CD4-positive, alpha-beta T cell treated with Interleukin-10 for 1 hour (primary cell): Measurements from ENCODE around the gene CFAP99.
A peak's percentile ranks its signal among the peaks of the same experiment; 100 is the strongest.

Experiments used
- DNase-seq: peaks from one replicate; pipeline ENCODE4 v3.0.0-alpha.2; 2020

The CFAP99 gene

DNA sequence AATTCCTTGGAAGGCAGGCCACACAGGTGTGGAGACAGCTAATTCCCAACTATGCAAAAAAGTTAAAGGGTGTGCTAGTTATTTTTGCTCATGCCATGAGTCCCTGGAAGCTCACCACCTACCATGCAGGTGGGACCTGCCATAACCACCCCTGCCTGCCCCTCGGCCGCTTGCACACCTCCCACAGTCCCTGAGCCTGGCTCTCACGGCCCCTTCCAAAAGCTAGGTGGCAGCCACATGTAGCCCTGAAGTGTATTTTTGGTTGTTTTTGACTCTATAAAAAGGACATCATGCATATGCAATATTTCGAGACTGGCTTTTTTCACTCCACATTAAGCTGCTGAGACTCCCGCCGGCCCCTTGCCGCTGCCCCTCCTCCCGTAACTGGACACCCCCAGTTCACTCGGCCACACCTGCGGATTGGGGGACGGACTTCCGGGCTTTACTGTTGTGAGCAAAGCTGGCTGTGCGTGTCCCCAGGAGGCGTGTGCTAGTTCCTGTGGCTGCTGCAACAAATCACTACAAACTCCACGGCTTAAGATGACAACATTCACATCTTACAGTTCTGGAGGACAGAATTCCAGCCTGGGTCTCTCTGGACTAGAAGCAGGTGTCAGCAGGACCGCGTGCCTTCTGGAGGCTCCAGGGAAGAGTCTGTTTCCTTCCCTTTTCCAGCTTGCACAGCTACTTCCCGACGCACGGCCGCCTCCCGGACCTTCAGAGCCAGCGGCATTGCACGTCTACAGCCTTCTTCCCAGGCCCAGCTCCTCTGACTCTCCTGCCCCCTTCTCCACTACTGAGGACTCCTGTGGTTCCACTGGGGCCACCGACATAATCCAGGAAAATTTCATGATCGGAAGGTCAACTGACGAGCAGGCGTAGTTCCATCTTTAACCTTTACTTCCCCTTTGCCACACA lies 25.1 kb upstream of the CFAP99 start:
- DNase-seq, result peak; percentile 25

DNA sequence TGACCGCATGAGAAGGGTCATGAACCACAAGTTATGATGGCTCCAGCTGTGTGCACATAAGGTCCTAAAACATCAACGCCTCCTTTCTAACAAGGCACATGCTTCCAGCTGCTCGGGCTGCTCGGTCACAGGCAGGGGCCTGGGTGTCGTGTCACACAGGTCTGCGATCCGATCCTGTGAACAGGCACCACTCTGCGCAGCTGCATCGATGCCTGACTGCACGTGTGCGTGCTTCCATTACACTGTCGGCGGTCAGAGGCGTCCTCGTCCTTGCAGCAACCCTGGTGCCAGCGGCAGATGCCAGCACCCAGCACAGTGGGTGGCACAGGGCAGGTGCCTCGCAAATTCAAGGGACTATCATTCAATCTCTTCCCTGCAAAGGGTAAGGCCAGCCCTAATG lies 24.2 kb upstream of the CFAP99 start:
- DNase-seq, result no peak

DNA sequence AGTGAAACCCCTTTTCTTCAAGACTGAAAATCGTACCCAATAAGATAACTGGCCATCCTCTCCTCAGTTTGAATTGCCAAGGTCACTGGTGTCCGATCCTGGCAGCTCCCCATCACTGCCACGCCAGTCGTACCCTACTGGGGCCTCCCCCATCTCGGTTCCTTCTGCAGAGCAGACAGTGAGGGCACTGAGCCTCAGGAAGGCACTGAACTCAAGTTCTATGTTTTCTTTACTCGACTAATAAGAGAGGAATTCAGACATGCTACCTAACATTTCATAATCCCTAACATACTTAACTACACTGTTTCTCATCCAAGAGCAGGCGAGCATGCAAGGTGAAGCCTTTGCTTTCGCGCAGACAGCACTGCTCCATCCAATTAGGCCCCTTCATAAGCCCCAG lies 23.7 kb upstream of the CFAP99 start:
- DNase-seq, result no peak

DNA sequence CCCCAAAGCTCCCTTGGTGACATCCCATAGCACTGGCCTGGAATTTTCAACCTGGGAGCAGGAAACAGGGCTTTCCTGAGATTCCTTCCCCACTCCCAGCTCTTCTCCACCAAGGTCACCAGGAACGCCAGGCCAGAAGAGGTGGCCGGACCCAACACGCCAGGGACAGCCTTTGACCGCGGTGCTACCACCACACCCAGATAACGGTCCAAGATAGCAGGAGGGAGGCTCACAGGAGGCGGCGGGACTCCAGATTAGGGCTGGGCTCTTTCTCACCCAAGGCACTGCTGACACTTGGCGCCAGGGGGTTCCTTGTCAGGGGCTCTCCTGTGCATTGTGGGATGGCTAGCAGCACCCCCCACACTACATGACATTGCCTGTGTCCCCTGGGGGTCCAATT lies 23.2 kb upstream of the CFAP99 start:
- DNase-seq, result no peak

DNA sequence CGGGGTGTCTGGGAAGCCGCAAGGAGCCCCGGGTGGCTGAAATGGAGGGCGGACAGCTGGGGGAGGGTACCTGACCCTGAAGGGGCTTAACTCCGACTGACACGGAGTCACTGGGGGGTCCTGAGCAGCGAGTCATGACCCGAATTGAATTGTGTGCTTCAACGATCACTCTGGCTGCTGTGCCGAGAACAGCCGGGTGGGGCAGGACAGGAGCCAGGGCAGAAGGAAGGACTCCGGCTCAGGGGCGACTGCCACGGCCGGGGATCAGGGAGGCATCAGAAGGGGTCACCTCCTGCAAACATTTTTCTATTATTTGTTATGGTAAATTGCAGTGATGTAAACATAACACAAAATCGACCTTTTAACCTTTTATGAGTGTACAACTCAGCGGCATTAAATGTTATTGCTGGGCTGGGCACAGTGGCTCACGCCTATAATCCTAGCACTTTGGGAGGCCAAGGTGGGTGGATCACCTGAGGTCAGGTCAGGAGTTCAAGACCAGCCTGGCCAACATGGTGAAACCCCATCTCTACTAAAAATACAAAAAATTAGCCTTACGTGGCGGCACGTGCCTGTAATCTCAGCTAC lies 21.9 kb upstream of the CFAP99 start:
- no peak for DNase-seq

DNA sequence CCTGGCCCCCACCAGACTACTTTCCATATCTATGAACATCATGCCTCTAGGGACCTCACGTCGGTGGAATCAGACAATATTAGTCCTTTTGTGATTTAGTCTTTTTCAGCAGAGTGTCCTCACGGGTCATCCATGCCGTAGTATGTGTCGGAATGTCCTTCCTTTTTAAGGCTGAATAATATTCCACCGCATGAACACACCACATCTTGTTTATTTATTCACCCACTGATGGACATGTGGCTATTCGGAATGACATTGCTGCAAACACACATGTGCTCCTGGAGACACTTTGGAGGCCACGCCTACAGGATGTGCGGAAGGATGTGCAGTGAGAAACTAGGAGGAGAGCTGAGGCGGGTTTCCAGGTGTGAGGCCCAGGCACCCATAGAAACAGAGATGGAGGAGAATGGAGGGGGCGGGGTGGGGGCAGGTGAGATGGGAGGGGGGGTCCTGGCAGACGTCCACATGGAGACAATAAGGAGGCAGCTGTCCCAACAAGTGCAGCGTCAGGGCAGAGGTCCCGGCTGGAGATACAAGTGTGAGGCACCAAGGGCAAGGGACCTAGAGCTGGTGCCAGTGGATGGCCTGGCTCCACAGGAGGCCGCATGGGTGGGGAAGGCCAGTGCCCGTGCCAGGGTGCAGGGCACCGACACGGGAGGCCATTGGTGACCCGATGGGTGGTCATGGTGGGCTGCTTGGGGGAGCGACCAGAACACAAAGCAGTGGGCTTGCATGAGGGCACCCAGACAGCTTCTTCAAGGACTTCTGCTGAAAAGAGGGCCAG lies 21.0 kb upstream of the CFAP99 start:
- no peak for DNase-seq

DNA sequence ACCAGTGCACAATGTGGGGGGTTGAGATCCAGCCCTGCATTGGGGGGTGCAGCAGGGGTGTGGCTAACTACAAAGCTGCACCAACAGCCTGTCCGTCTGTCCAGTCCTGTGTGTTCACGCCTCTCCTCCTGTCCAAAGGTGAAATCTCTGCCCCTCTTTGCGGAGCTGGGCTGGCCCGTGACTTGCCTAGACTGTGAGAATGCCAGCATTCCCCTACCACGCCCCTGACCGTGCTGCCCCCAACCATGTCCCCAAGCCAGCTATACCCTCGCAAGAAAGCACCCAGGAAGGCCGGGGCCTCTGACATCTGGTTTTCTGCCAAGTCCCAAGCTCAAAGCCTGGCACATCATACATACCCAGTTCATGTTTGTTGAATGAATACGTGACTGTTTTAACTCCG lies 19.5 kb upstream of the CFAP99 start:
- no peak for DNase-seq

DNA sequence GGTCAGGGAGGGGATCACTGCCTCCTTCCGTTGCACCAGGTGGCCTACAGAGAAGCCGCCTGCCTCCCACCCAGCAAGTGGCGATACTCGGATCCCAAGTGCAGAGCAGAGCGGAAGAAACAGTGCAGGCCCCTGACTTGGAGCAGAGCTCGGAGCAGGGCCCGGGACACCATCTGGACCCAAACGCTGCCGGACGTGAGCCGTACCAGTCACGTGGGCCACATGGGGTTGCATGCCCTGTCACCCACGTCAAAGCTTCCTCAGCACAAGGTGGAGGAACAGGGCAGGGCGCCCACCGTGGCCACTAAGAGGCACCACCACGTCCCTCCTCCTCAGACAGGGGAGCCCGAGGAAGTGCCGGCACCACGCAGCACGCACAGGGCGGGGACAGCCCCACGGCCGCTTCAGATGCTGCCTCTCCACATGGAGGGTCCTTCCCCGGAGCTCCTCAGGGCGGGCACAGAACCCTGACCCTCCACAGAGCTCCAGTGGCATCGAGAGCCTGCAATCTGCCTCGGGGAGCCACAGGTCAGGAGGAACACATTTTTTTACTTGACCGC lies 19.0 kb upstream of the CFAP99 start:
- no peak for DNase-seq

DNA sequence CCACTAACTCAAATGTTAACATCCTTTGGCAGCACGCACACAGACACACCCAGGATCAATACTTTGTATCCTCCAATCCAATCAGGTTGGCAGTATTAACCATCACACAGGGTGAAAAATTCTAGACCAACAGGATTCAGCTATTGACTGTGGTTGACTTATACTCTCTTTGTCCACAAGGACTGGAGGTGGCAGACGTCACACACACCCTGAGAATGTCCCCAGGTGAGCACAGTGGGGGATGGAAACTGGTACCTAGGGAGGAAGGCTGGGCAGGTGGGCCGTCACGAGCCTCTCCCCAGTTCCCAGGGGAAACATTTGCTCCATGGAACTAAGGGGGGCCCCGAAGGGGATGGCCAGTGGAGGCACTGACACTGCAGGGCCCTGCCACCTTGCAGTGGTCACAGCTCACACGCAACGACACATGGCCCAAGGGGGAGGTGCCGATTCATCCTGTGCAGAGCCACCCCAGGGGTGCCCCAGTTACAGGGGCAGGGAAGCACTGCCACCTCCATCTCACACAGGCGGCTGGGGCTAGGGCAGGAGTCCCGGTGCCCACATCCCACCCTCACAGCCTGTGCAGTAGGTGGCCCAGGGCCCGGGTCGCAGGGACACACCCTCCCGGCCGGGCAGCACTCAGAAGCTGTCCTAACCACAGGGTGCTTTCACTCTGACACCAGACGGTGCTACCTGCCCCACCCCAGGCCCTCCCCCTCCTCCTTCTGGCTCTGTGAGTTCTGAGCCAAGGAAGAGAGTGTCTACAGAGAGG lies 17.7 kb upstream of the CFAP99 start:
- no peak for DNase-seq

DNA sequence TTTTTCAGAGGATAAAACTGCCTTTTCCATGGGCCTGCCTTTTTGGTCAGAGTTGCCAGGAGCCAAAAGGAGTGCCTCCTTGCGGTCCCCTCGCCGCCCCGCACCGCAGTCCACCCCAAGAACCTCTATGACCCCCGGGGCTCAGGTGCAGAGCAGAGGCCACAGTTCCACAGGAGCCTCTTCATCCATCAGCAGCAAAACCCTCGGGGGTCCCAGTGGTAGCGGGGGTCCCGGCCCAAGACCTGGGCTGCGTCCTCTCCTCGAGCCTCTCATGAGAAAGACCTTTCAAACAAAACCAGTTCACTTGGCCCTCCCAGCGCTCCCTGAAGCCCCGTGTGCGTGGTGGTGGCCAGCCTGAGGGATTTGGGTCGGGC lies 17.2 kb upstream of the CFAP99 start:
- DNase-seq, result no peak

DNA sequence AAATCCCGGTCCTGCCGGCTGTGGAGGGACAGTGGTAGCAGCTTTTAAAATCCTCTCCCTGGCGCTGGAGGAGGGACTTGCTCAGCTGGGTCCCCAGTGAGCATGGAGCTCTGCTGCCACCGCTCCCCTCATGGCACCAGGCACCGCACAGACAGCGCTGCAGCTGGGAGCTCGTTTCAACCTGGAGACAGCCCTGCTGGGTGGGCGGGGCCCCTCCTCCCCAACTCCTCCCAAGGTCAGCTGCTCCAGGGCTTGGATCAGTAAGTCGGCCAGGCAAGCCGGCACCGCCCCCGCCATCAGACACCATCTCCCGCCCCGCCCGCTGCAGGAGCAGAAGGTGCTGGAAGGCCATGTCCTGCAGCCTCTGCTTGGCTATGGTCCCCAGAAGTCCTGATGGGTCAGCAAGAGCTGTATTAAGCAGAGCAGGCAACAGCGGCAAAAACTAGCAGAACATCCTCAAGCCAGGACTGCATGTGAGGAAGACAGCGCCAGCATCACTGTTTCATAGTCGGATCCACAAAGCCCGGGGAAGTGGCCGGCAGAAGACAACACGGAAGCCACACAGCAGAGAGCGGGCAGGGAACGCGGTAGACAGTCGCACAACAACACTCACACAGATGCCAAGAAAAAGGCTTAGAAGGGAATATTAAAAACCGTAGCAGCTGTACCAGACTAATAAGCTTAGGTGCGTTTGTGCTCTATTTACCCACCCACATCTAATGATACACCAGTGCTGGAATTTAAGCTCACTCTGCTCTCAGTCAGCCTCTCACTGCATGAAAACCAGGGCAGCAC lies 16.5 kb upstream of the CFAP99 start:
- DNase-seq, result no peak

DNA sequence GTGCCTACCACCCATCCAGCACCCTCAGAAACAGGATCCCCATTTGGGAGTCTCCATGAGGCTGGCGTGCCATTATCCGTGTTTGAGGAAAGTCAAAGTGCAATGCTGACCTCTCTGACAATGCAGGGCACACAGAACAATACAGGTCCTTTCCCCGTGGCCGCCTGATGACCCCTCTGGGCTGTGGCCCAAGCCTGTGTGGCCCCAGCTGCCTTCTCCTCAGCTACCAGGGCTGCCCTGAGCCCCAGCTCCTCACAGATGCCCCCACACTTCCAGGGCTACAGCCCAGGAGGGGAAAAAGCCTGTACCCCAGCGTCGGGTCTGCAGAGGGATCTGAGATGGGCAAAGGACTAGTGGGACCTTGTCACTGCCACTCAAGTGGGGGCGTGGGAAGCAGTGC lies 15.8 kb upstream of the CFAP99 start:
- no peak for DNase-seq

DNA sequence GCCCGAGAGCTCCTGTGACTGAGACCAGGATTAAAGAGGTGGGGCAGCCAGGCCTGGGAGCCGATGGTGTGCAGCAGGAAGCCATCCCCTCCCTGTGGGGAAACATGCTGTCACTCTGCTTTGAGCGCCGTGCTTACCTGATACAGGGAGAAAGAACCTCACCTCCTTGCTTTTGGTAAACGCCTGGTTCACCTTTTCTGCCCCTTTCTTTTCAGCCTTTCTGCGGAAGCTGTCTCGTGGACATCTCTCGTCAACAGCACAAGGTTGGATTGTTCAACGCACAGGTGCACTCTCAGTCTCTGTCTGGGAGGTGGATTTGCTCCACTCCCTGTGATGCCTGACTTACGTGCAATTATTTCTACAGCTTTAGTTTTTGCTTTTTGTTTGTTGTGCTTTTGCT lies 12.3 kb upstream of the CFAP99 start:
- DNase-seq, result no peak

DNA sequence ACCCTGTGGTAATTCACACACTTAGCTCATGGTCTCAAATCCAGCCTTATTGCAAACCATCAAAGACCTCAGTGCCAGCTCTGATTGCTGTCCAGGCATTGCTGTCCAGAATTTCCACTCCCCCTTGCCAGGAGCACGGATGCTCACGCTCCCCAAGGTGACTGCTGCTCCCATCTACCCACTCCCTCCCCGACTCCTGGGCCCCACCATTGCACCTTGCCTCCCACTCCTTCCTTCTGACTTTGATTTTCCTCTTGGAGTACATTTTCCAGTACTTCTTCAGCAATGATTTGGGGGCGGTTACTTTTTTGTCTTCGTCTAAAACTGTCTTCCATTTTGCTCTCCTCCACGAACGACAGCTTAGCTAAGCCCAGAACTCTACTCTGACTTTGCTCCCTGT lies 11.8 kb upstream of the CFAP99 start:
- DNase-seq, result no peak

DNA sequence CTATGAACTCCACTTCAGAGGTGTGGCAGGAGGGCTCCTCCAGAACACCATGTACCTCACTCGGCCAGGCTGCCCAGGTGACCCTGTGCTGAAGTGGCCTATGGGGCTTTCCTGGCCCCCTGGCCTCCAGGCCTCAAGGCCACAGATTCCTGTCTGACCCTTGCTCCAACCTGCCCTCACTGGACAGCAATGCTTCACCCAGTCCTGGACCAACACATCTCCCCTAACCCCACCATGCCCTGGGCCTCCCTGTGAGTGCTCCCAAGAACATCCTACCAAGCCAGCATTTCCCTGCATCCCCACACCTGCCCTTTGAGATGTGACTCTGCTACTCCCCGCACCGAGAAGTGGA lies 10.8 kb upstream of the CFAP99 start:
- no peak for DNase-seq

DNA sequence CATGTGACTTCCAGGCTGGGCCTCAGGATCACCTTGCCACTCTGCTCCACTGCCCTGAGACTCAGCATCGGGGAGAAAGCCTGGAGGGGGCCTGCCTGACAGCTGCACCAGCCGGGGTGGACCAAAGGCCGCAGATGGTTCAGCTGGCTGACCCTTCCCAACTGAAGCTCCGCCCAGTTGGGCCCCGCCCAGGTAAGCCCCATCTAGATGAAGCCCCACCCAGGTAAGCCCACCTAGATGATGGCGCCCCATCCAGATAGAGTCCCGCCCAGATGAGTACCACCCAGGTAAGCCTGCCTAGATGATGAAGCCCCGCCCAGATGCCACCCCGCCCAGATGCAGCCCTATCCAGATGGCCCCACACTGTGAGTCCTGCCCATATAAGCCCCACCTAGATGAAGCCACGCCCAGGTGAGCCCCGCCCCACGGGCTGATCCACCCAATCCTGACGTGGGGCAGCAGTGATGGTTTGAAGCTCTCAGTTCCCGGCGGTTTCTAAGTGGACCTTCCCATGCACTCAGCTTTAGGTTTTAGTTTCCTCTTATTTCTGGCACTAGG lies 10.3 kb upstream of the CFAP99 start:
- DNase-seq, result no peak

DNA sequence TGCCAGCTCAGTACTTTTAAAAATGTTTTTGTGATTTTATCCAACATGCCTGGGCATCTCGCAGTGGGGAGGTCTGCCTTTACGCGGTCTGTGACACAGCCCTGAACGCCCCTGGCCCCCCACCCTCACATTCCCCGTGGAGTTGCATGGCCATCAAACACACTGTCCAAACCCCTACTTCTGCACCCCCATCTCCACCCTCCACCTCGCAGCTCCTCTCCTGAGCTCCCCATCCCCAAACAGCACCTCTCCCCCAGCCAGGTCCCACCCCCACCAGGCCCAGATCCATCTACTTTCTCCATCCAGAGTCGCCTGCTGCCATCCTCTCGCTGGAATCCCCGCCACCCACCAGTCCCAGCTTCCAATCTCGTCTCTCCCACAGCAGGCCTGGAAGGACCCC lies 9.8 kb upstream of the CFAP99 start:
- DNase-seq, result no peak

DNA sequence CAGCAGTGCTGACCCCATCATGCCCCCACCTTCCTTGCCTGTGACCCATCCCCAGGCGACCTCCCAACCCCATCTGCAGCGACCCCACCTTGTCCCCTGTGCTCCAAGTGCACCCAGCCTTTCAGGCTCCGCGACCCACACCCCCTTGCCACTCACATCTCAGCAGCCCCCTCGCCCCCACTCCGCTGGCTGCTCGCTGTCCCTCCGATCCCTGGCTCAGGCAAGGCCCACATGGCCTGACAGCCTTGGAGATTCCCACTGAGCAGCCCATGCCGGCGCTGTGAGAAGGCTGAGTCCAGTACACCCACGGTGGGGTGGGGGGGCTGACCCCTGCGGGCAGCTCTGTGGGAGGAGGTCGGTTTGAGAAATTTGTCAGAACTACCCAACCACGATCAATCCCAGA lies 9.4 kb upstream of the CFAP99 start:
- no peak for DNase-seq

DNA sequence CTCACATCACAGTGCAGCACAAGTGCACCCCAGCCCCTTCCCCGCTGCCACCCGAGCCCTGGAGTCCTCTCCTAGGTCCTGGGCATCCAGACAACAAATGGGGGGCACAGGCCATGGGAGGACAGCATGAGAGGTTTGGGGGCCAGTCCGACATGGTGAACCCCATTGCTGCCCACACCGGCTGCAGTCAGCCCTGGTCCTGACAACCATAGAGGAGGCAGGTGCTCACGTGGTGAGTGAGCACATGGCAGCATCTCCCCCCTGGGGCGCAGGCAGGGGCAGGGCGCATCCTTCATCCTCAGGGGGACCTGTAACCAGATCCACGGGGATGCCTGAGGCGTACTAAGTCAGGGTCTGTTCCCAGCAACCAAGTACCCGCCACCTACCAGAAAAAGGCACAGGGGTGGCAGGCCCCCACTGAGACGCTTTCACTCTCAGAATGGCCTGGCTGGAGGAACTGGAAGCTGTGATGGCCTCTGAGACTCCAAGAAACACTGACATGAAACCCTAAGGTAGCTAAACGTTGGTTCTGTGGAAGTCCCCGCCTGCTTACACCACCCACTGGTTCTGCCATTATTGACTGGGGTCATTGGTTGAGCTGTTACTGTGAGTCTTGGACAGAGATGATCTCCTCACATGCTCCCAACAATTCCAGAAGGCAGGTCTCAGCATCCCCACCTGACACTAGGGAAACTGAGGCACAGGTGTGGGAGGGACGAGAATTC lies 6.8 kb upstream of the CFAP99 start:
- DNase-seq, result peak; percentile 44

DNA sequence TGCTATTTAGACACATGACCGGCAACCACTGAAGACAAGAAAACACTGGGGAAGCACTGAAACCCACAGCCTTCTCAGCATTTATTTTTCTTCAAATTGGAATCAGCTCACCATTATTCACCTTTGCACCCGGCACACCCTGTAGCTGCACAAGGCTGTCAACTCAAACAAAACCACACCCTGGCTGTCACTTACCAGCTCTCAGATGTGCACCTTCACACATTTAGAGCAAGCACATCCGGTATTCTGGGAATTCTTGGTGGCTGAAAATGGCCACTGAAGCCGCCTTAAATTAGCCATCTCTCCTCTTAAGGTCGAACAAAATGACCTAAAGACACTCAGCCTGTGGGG lies 6.2 kb upstream of the CFAP99 start:
- peak; percentile 86 for DNase-seq
